NCI-H82 treated with DMSO at 0.1 percent for 48 hours (cell line): ENCODE data around the gene KLHL36.
A peak's percentile ranks its signal among the peaks of the same experiment; 100 is the strongest.
"Not testable (repeated sequence)": the region's sequence is repeated elsewhere in the genome, so short reads cannot be mapped to it uniquely, and the experiment has no call there.

Experiments
- DNase-seq: peaks from one replicate; lab custom pipeline; 2025; ENCODE audit not compliant: unreplicated experiment; lab: John Stamatoyannopoulos, UW

The KLHL36 gene

GRCh38 chr16:84667600-84668309 is 19.4 kb downstream of the KLHL36 start:
- DNase-seq = no peak

- no peak for DNase-seq
These were observed 21.8 kb downstream of the KLHL36 start for GRCh38 chr16:84670063-84670462.

DNA sequence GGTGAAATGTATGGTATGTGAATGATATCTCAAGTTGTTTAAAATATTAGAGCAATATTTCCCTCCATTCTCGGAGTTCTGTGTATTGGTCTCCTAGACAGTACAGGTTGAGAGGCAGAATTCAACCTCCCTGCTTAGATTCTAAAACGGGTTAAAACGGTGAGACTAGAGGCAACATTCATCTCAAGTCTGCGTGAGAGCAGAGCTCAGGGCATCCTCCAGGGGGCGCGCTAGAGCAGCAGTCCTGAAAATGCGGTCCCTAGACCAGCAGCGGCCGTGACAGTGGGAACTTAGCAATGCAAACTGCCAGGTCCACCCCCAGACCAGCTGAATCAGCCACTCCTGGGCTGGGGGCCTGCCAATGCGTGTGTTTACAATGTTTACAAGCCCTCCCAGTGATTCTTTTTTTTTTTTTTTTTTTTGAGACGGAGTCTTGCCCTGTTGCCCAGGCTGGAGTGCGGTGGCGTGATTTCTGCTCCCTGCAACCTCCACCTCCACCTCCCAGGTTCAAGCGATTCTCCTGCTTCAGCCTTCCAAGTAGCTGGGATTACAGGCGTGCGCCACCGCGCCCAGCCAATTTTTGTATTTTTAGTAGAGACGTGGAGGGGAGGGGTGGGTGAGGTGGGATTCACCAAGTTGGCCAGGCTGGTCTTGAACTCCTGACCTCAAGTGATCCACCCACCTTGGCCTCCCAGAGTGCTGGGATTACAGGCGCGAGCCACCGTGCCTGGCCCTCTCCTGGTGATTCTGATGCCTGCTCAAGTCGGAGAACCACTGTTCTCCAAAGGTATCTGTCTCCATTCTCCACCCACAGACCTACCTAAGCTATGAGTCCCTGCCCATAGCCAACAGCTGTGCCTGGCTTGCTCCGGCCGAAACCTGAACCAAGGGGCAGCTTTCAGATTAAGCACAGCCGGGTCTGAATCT is 24.2 kb downstream of the KLHL36 start:
- DNase-seq = peak; percentile 23

DNA sequence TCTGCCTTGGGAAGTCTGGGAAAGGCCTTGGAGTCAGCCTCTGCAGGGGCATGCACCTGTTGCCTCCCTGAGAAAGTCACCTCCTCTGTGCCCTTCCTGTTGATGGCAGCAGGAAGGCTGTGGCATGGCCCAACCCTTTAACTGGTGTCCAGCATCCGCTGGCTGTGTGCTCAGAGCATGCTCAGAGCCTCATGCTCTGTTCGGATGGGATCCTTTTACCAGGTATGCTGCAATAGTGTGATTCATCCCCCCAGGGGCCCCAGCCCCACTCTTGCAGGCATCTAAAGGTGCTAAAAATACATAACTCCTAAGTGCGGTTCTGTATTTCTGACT is 24.9 kb downstream of the KLHL36 start:
- no peak for DNase-seq

DNA sequence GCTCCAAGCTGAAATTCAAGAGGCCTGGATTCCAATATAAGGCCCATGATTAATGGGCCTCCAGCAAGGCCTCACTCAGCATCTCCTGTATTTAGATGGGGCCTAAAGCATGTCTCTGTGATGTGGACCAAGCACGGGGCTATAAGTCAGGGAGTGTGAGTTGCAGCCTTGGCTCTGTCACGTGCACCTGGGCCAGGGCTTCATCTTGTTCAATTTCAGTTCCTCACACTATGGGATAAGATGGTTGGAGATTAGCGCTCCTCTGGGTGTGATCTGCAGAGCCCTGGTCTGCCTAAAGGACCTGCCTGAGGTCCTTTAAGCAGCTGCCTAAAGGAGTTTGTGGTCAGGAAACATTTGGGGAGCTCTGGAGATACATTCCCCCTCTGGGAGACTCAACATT is 25.2 kb downstream of the KLHL36 start:
- DNase-seq = no peak

GRCh38 chr16:84675423-84675822 is 27.1 kb downstream of the KLHL36 start:
- no peak for DNase-seq

DNA sequence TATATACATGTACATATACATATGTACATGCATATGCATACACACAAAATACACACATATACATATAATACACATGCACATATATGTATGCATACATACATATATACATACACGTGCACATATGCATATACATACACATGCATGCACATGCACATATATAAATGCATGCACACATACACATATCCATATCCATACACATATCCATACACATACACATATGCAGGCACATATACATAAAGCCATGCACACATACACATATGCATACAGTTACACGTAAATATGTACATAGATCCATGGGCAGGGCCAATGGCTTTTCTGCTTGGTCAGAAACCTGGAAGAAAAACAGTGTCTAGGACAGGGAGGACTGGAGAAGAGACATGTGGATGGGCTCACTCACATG is 27.6 kb downstream of the KLHL36 start:
- DNase-seq = no peak

- no peak for DNase-seq
These were observed 28.9 kb downstream of the KLHL36 start for GRCh38 chr16:84677017-84677803.

DNA sequence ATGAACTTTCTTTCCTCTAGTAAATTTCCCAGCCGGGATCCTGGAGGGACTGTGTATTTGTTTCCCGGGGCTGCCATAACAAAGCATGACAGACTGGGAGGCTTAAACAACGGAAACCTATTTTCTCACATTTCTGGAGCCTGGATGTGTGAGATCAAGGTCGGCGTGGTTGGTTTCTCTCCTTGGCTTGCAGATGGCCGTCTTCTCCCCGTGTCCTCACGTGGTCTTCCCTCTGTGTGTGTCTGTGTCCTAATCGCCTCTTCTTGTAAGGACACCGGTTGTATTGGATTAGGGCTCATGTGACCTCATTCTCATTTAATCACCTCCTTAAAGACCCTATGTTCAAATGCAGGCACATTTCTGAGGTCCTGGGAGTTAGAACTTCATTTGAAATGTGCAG is 29.5 kb downstream of the KLHL36 start:
- DNase-seq = peak; percentile 89

DNA sequence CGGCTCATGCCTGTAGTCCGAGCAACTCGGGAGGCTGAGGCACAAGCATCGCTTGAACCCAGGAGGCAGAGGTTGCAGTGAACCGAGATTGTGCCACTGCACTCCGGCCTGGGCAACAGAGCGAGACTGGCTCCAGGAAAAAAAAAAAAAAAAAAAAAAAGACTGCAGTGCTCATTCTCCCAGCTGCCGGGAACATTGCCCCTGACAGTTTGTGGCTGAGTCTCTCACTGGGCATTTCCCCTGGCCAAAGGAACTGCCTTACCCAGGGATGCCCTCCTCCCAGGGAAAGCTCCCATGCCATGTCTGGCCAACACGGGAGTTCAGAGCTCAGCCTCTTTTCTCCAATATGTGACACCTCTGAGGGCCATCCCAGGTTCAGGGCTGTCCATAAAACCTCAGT is 30.2 kb downstream of the KLHL36 start:
- no peak for DNase-seq

- no peak for DNase-seq
These were observed 32.0 kb downstream of the KLHL36 start for GRCh38 chr16:84680165-84680842.

DNA sequence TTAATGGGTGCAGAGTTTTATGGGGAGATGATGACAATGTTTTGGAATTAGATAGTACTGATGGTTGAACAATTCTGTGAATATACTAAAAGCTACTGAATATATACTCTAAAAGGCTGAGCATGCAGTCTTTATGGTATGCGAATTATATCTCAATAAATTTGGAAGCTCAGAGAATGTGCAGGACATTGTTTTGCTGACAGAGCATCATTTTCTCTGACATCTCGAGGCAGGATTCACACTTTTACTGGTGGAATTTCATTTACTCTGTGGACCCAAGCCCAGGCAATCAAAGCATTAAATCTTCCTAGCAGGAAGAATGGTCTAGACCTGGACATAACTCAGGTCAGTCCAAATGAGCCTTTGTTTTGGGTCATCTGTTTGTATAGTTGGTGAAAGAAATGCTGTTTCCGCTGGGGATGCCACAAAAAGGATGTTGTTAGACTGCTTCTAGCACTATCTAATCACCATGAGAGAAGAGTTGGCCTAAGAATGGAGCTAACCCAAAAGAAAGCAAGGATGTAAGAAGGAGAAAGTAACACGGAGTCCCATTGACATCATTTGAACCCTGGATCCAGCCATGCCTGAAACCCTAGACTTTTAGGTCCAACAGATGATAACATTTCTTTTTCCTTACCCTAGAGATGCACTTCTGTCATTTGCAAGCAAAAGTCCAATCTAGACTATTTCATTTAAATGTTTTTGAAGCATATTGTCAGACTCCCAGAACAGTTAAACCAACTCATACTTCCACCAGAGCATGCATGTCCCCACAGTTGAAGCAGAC is 32.7 kb downstream of the KLHL36 start:
- DNase-seq = no peak

GRCh38 chr16:84683691-84684591 is 35.6 kb downstream of the KLHL36 start:
- DNase-seq = no peak

DNA sequence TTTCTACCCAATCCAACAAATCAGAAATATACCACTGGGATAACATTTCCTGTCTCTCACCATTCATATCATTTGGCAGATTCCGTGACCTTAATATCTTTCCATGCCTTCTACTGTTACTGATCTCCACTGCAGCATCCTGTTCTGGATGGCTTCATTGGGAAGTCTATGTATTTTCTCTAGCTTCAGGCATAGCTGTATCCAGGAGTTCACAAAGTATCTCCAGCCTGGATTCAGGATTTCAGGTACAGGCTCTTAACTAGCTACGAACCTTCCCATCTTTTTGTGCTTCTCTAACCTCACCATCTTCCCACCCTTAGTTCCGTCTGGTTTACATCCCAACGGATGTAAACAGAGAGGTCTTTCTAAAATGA is 36.3 kb downstream of the KLHL36 start:
- no peak for DNase-seq

DNA sequence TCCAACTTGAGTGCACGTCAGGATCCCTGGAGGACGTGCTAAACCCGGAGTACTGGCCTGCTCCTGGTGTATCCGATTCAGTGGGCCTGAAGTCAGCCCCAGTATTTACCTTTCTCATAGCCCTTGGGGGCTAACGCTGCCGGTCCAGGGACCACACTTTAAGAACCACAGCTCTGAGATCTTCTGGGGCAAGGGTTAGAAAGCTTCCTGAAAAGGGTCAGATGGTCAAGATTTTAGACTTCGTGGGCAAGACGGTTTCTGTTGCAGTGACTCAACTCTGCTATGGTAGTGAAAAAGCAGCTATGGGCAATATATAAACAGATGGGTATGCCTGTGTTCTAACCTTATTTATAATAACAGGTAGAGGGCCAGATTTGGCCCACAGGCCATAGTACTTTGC is 36.9 kb downstream of the KLHL36 start:
- DNase-seq = no peak

- DNase-seq = no peak
These were observed 38.5 kb downstream of the KLHL36 start for GRCh38 chr16:84686707-84687298.

GRCh38 chr16:84687715-84688114 is 39.4 kb downstream of the KLHL36 start:
- no peak for DNase-seq

DNA sequence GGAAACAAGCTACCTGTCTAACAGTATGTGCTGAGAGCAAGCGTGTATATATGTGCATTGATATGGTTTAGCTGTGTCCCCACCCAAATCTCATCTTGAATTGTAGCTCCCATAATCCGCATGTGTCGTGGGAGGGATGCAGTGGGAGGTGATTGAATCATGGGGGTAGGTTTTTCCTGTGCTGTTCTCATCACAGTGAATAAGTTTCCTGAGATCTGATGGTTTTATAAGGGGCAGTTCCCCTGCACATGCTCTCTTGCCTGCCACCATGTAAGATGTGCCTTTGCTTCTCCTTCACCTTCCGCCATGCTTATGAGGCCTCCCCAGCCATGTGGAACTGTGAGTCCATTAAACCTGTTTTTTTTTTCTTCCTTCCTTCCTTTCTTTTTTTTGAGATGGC is 39.9 kb downstream of the KLHL36 start:
- DNase-seq = not testable (repeated sequence)

DNA sequence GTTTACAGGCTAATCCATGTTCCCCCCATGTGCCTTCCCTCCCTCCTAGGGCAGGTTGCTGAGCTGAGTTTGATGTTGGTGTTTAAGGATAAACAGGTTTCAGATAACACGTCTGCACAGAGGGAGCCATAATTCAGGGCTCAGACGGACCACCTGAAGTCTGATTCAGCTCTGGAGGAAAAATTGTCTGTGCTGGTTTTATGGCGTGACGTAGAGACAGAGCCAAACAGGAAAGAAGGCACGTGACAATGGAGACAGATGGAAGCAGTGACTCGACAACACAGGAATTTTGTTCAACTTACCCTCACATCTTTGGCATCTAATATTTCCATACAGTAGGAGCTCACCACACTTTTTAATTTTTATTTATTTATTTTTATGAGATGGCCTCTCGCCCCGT is 40.8 kb downstream of the KLHL36 start:
- no peak for DNase-seq
